H1 (cell line): ENCODE results near the gene VDAC2. TPM values are rescaled to one million over a fixed set of nuclear protein-coding genes. Genes with fewer than 3 reads are reported as not detected.

Experiments
- CBX8 ChIP-seq: fragments of 300-800, 300-1000 bp; sonication (generic); IDR thresholded peaks from 2 replicates; pipeline ENCODE4 v1.7.1; 2016; ENCODE audit warnings: low read depth, low read length, borderline replicate concordance
- CHD1 ChIP-seq: IDR thresholded peaks from 2 replicates; pipeline ENCODE4 v1.6.1; 2012; ENCODE audit warnings: low read depth, low read length, improper control_type of control experiment
- CTBP2 ChIP-seq: IDR thresholded peaks from 2 replicates; pipeline ENCODE4 v1.7.0; 2011; ENCODE audit warnings: borderline replicate concordance, mild to moderate bottlenecking, moderate library complexity, mixed read lengths, low read length; ENCODE audit not compliant: insufficient read depth, insufficient read length
- PHF8 ChIP-seq: fragments of 200-600 bp; sonication (generic); conservative IDR thresholded peaks from 2 replicates; pipeline ENCODE4 v1.7.1; 2012; ENCODE audit warnings: low read depth, mild to moderate bottlenecking, inconsistent platforms, low read length, moderate library complexity
- SP4 ChIP-seq: IDR thresholded peaks from 2 replicates; pipeline ENCODE4 v1.6.1; 2012; ENCODE audit warnings: low read length, inconsistent platforms
- polyA plus RNA-seq, 7 experiments: library from polyadenylated mRNA; depleted of rRNA in 3 of 7; stranded (reverse) in 5 of 7; unstranded in 2 of 7; fragments of >200 nt in 5 of 7; fragments of 200-250 nt in 2 of 7; gene quantifications; 1 replicate in 5 of 7; 2 replicates in 1 of 7; 4 replicates in 1 of 7; pipeline versions ENCODE4 v1.2.1 to v1.2.3, GENCODE V29; 2011 to 2013; ENCODE audit warnings: missing spikeins in 2 of 7, mixed read lengths in 2 of 7
- total RNA-seq: library from RNA; stranded (reverse); fragmentation: NEBNext Ultra II Directional; extraction: Animal tissue kit (Norgen Biotek cat#: 25700); gene quantifications from 2 replicates; pipeline ENCODE4 v1.2.1, GENCODE V29; 2021

The VDAC2 gene
- total and polyA plus RNA-seq, 2 of the 8 experiments (the other 6 are each of a cell fraction or from before 2014, with no cell fraction given), result 89.8 to 284 TPM

GRCh38 chr10:75245354-75246250, 35.0 kb downstream of the VDAC2 start (continued):
- no peak for TF ChIP-seq CBX8
- TF ChIP-seq CTBP2, result no peak
- TF ChIP-seq SP4, result no peak
- TF ChIP-seq CHD1, result no peak
- TF ChIP-seq PHF8, result no peak
